GM12801 (cell line): ENCODE results near the gene BCL7C.

Experiments
- CTCF ChIP-seq: IDR thresholded peaks from one replicate; pipeline ENCODE4 v1.5.1; 2011; ENCODE audit warnings: control low read depth; ENCODE audit not compliant: insufficient read length; ENCODE audit errors: extremely low read depth

The BCL7C gene

GRCh38 chr16:30889721-30890120 lies 4.2 kb downstream of the BCL7C start:
- no peak for TF ChIP-seq CTCF

- TF ChIP-seq CTCF: no peak
Measured at GRCh38 chr16:30888856-30889499, 4.9 kb downstream of the BCL7C start.

GRCh38 chr16:30887927-30888326 lies 6.0 kb downstream of the BCL7C start:
- no peak for TF ChIP-seq CTCF

- TF ChIP-seq CTCF: no peak
Measured at GRCh38 chr16:30886145-30886544, 7.7 kb downstream of the BCL7C start.

- TF ChIP-seq CTCF: no peak
Measured at GRCh38 chr16:30885196-30885595, 8.7 kb downstream of the BCL7C start.

GRCh38 chr16:30884760-30885159 lies 9.1 kb downstream of the BCL7C start:
- TF ChIP-seq CTCF: no peak

- TF ChIP-seq CTCF: no peak
Measured at GRCh38 chr16:30882429-30883310, 11.2 kb downstream of the BCL7C start.
